Measurements from ENCODE around the gene SRRM4.

The SRRM4 gene

GRCh38 chr12:119158402-119158801, 177.1 kb downstream of the SRRM4 start:
- no peak for DNase-seq (ENCODE audit: low read depth)
- no peak for TF ChIP-seq CTCF (conservative IDR thresholded peaks at IDR 0.05; ENCODE audit: control insufficient read depth, insufficient read depth, low read depth, low read length)
- H3K4me3 ChIP-seq (ENCODE audit: control insufficient read depth, low read depth, low read length) = no peak overlapping the region

- DNase-seq (ENCODE audit: low read depth) = no peak
- TF ChIP-seq CTCF (conservative IDR thresholded peaks at IDR 0.05; ENCODE audit: control insufficient read depth, insufficient read depth, low read depth, low read length) = no peak
These were observed 178.5 kb downstream of the SRRM4 start for GRCh38 chr12:119159844-119160243.

GRCh38 chr12:119167902-119168301, 186.6 kb downstream of the SRRM4 start:
- DNase-seq (ENCODE audit: low read depth) = no peak
- H3K4me3 ChIP-seq (ENCODE audit: control insufficient read depth, low read depth, low read length) = no peak overlapping the region
- no peak for TF ChIP-seq CTCF (conservative IDR thresholded peaks at IDR 0.05; ENCODE audit: control insufficient read depth, insufficient read depth, low read depth, low read length)

More at GRCh38 chr12:119159844-119160243, 178.5 kb downstream of the SRRM4 start:
- no peak overlapping the region for H3K4me3 ChIP-seq (ENCODE audit: control insufficient read depth, low read depth, low read length)

- no peak for DNase-seq (ENCODE audit: low read depth)
- no peak for TF ChIP-seq CTCF (conservative IDR thresholded peaks at IDR 0.05; ENCODE audit: control insufficient read depth, insufficient read depth, low read depth, low read length)
- no peak overlapping the region for H3K4me3 ChIP-seq (ENCODE audit: control insufficient read depth, low read depth, low read length)
These were observed 187.4 kb downstream of the SRRM4 start for GRCh38 chr12:119168721-119169120.

GRCh38 chr12:119169150-119169549, 187.8 kb downstream of the SRRM4 start:
- no peak for TF ChIP-seq CTCF (conservative IDR thresholded peaks at IDR 0.05; ENCODE audit: control insufficient read depth, insufficient read depth, low read depth, low read length)
- H3K4me3 ChIP-seq (ENCODE audit: control insufficient read depth, low read depth, low read length) = no peak overlapping the region
- DNase-seq (ENCODE audit: low read depth) = no peak

- DNase-seq (ENCODE audit: low read depth) = no peak
- TF ChIP-seq CTCF (conservative IDR thresholded peaks at IDR 0.05; ENCODE audit: control insufficient read depth, insufficient read depth, low read depth, low read length) = no peak
These were observed 189.9 kb downstream of the SRRM4 start for GRCh38 chr12:119171291-119171690.

More at GRCh38 chr12:119171291-119171690, 189.9 kb downstream of the SRRM4 start:
- H3K4me3 ChIP-seq (ENCODE audit: control insufficient read depth, low read depth, low read length) = no peak overlapping the region

Measured in fibroblast of mammary gland (primary cell).